ENCODE results near the gene LRRC1. TPM values are rescaled to one million over a fixed set of nuclear protein-coding genes. Genes with fewer than 3 reads are reported as not detected.

The LRRC1 gene
- total and polyA plus RNA-seq, 2 of the 8 experiments (the other 6 are each of a cell fraction or from before 2014, with no cell fraction given), result 6.7 to 15.9 TPM

DNA sequence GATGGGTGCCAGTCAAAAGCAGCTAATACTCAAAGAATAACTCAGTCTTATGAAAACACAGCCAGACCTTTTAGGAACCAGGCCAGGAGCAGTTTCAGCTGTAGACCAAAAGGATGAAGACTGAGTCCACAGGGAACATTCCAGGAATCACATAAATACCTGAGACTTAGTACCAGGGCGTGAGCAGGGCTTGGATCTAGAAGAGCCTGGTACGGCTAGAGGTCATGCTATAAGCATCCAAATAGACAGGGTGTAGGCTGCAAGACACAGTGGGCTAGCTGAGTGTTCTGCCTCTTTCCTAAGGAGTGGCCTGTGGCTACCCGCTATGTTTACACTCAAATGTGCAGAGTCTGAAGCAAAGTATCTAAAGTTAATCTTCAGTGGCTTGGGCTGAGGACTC, 29.5 kb upstream of the LRRC1 start:
- Histone ChIP-seq H2BK5ac (ENCODE audit: low read depth, low read length) (no peak overlapping the region), H2BK120ac (replicated peaks; ENCODE audit: low read depth, low read length) (no peak overlapping the region), H3K27me3 (replicated peaks in 1 of 4; ENCODE audit: control insufficient read depth in 3 of 4, extremely low read depth in 1 of 4, insufficient read depth in 3 of 4, low read length in 3 of 4) (no peaks in the 10 kb centered on the region), H2BK12ac (ENCODE audit: low read depth, low read length) (no peak overlapping the region), H4K91ac (replicated peaks; ENCODE audit: insufficient read length, low read length) (no peak overlapping the region), H3K4me2 (ENCODE audit: insufficient read depth in 1 of 2, low read depth in 2 of 2, low read length in 2 of 2) (no peak overlapping the region), H3K27ac (ENCODE audit: low read depth, low read length) (no peak overlapping the region), H3K23ac (ENCODE audit: insufficient read length) (no peak overlapping the region), H4K8ac (ENCODE audit: extremely low read depth, insufficient read depth, low read length) (no peak overlapping the region), H3K14ac (ENCODE audit: insufficient read length) (no peak overlapping the region), H3K79me1 (ENCODE audit: low read depth, low read length) (no peaks in the 10 kb centered on the region), H3K79me2 (ENCODE audit: control insufficient read depth in 1 of 2, insufficient read depth in 2 of 2, low read length in 2 of 2) (no peaks in the 10 kb centered on the region), H2BK15ac (ENCODE audit: low read length) (no peak overlapping the region), H3K4me1 (replicated peaks in 1 of 4; ENCODE audit: control insufficient read depth in 3 of 4, insufficient read depth in 4 of 4, low read length in 3 of 4) (no peaks in the 10 kb centered on the region), H3K36me3 (ENCODE audit: control insufficient read depth in 2 of 4, insufficient read depth in 4 of 4, low read length in 3 of 4) (no peaks in the 10 kb centered on the region), H3K4me3 (ENCODE audit: extremely low read depth in 1 of 4, insufficient read depth in 2 of 4, low read depth in 3 of 4, low read length in 4 of 4) (no peak overlapping the region), H3K9ac (replicated peaks in 1 of 4; ENCODE audit: extremely low read depth in 1 of 4, low read depth in 3 of 4, low read length in 3 of 4) (no peak overlapping the region), H3K56ac (replicated peaks; ENCODE audit: insufficient read length, low read depth, low read length) (no peak overlapping the region), H2AFZ (ENCODE audit: low read length) (no peak overlapping the region), H3K18ac (ENCODE audit: extremely low read depth, low read length) (no peak overlapping the region), H3K9me3 (ENCODE audit: insufficient read depth in 2 of 2, low read depth in 1 of 2, low read length in 1 of 2) (no peaks in the 10 kb centered on the region), H3K23me2 (ENCODE audit: low read depth, low read length) (no peaks in the 10 kb centered on the region), H4K20me1 (replicated peaks in 1 of 2; ENCODE audit: control insufficient read depth in 1 of 2, insufficient read depth in 2 of 2, low read length in 2 of 2) (no peaks in the 10 kb centered on the region), H4K5ac (ENCODE audit: insufficient read length, low read depth, low read length) (no peak overlapping the region), H3K4ac (replicated peaks; ENCODE audit: insufficient read length, low read depth, low read length) (no peak overlapping the region), H2AK5ac (ENCODE audit: low read depth, low read length) (no peak overlapping the region), H2BK20ac (ENCODE audit: low read length) (no peak overlapping the region)
- no peak for FAIRE-seq
- DNase-seq (ENCODE audit: low read depth in 1 of 2, low spot score in 2 of 2), result no peak
- ChIA-PET POLR2A (ENCODE audit: partially characterized antibody) (no interaction called here), CTCF (ENCODE audit: partially characterized antibody) (interaction anchor here (1.0 kb wide), 1 partner anchor 190 kb away, joined by 3 read pairs; no protein-coding TSS in a partner anchor)
- WGBS, 2 experiments (ENCODE audit: extremely low coverage in 1 of 2, insufficient coverage in 1 of 2, insufficient read length in 1 of 2, insufficient replicate concordance in 2 of 2, low coverage in 1 of 2, low lambda C conversion rate in 2 of 2, missing lambda C conversion rate in 1 of 2), result 93% methylated on average over 3 of the region's 3 CpGs; no CpG with 5 or more reads in 1 of the 2 experiments
- TF ChIP-seq HDAC2 (IDR thresholded peaks at IDR 0.05; ENCODE audit: borderline replicate concordance in 1 of 2, low read depth in 2 of 2, low read length in 2 of 2), result no peak
- no peak for TF ChIP-seq TBP (IDR thresholded peaks at IDR 0.05; ENCODE audit: low read depth, low read length)
- TF ChIP-seq TAF7 (optimal IDR thresholded peaks at IDR 0.05; ENCODE audit: borderline replicate concordance, low read depth, low read length), result no peak
- no peak for TF ChIP-seq SAP30 (IDR thresholded peaks at IDR 0.05; ENCODE audit: insufficient read depth, insufficient replicate concordance, low read length)
- TF ChIP-seq SIN3A (conservative IDR thresholded peaks at IDR 0.05 in 1 of 2, IDR thresholded peaks at IDR 0.05 in 1 of 2; ENCODE audit: low read depth in 1 of 2, low read length in 2 of 2), result no peak
- no peak for TF ChIP-seq TAF1 (IDR thresholded peaks at IDR 0.05; ENCODE audit: low read depth, low read length)
- TF ChIP-seq JUND (IDR thresholded peaks at IDR 0.05; ENCODE audit: low read length), result no peak
- TF ChIP-seq TEAD4 (IDR thresholded peaks at IDR 0.05; ENCODE audit: low read depth, low read length), result no peak
- TF ChIP-seq CHD2 (IDR thresholded peaks at IDR 0.05; ENCODE audit: low read length), result no peak
- no peak for TF ChIP-seq GABPA (IDR thresholded peaks at IDR 0.05; ENCODE audit: borderline replicate concordance, insufficient read depth, low read length)
- no peak for TF ChIP-seq SIRT6 (IDR thresholded peaks at IDR 0.05; ENCODE audit: low read length)
- TF ChIP-seq TCF12 (IDR thresholded peaks at IDR 0.05; ENCODE audit: low read depth, low read length), result no peak
- TF ChIP-seq MAFK (IDR thresholded peaks at IDR 0.05; ENCODE audit: low read depth, low read length), result no peak
- no peak for TF ChIP-seq PHF8 (conservative IDR thresholded peaks at IDR 0.05; ENCODE audit: low read depth, low read length)
- TF ChIP-seq RAD21 (IDR thresholded peaks at IDR 0.05 in 1 of 2, conservative IDR thresholded peaks at IDR 0.05 in 1 of 2; ENCODE audit: low read depth in 2 of 2, low read length in 2 of 2), result no peak
